ENCODE data around the gene ARPC2. TPM values are rescaled to one million over a fixed set of nuclear protein-coding genes. Genes with fewer than 3 reads are reported as not detected.

Gene ARPC2
- total and polyA plus RNA-seq, 2 donors: 292 to 368 TPM

Other genes starting within 250 kb of the ARPC2 start
- gene TNS1, start 214.2 kb upstream of the ARPC2 start, total RNA-seq: 8.3 TPM
- gene TNS1, start 214.2 kb upstream of the ARPC2 start, polyA plus RNA-seq: 21.3 TPM
- gene RUFY4, start 147.9 kb upstream of the ARPC2 start, total RNA-seq: 2.6 TPM
- gene RUFY4, start 147.9 kb upstream of the ARPC2 start, polyA plus RNA-seq: 5.4 TPM
- gene CXCR2, start 91.2 kb upstream of the ARPC2 start, total RNA-seq: 0.38 TPM
- gene CXCR2, start 91.2 kb upstream of the ARPC2 start, polyA plus RNA-seq: 0.57 TPM
- 0.24 TPM for gene CXCR1, start 50.2 kb upstream of the ARPC2 start, total RNA-seq
- 0.37 TPM for gene CXCR1, start 50.2 kb upstream of the ARPC2 start, polyA plus RNA-seq
- 0.28 TPM for gene GPBAR1, start 43.8 kb downstream of the ARPC2 start, total RNA-seq
- 1.0 TPM for gene GPBAR1, start 43.8 kb downstream of the ARPC2 start, polyA plus RNA-seq
- gene AAMP, start 52.9 kb downstream of the ARPC2 start, total RNA-seq: 69.2 TPM
- gene AAMP, start 52.9 kb downstream of the ARPC2 start, polyA plus RNA-seq: 67.2 TPM
- gene PNKD, start 53.3 kb downstream of the ARPC2 start, total RNA-seq: 61.9 TPM
- gene PNKD, start 53.3 kb downstream of the ARPC2 start, polyA plus RNA-seq: 76.1 TPM
- gene TMBIM1, start 75.3 kb downstream of the ARPC2 start, total RNA-seq: 44.0 TPM
- gene TMBIM1, start 75.3 kb downstream of the ARPC2 start, polyA plus RNA-seq: 56.2 TPM
- 0.19 TPM for gene CATIP, start 139.7 kb downstream of the ARPC2 start, total RNA-seq
- 0.52 TPM for gene CATIP, start 139.7 kb downstream of the ARPC2 start, polyA plus RNA-seq
- gene SLC11A1, start 165.1 kb downstream of the ARPC2 start, total RNA-seq: 0.71 TPM
- 25.2 TPM for gene SLC11A1, start 165.1 kb downstream of the ARPC2 start, polyA plus RNA-seq
- 58.2 TPM for gene CTDSP1, start 182.7 kb downstream of the ARPC2 start, total RNA-seq
- gene CTDSP1, start 182.7 kb downstream of the ARPC2 start, polyA plus RNA-seq: 91.9 TPM
- 0.14 TPM for gene VIL1, start 201.9 kb downstream of the ARPC2 start, total RNA-seq
- gene VIL1, start 201.9 kb downstream of the ARPC2 start, polyA plus RNA-seq: 0.16 TPM

Measured in thymus (tissue), 2 donors.